ENCODE measurements around the gene KCNF1.

GRCh38 chr2:10926191-10926820 is 14.6 kb downstream of the KCNF1 start:
- no peak for TF ChIP-seq CTCF (IDR thresholded peaks at IDR 0.05 in 2 of 3, conservative IDR thresholded peaks at IDR 0.05 in 1 of 3; ENCODE audit: control insufficient read depth in 2 of 3, extremely low read depth in 1 of 3, insufficient read depth in 1 of 3, low read depth in 3 of 3, low read length in 3 of 3)
- no peak for TF ChIP-seq JUND (IDR thresholded peaks at IDR 0.05; ENCODE audit: low read depth, low read length)
